ENCODE data around the gene LEUTX. TPM values are rescaled to one million over a fixed set of nuclear protein-coding genes. Genes with fewer than 3 reads are reported as not detected.

Gene LEUTX
- total RNA-seq, 1 donor from 2014 or later = not detected

DNA sequence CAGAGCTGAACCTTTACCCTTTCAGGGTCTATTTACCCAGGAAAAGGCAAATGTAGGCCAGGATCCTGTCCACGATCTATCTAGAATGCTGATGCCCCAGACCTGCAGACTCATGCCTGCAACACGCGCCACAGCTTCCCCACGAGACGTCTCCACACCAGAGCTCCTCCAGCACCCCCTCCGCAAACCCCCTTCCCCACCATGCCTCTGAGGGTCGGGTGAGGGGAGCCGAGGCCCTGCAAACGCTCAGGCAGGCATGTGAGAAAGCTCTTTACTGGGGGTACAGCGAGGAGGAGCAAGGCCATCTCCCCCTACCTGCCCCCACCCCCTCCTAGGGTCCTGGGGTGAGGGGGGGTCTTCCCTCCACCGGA lies 46.4 kb downstream of the LEUTX start:
- Histone ChIP-seq H3K27me3 (no peaks in the 10 kb centered on the region), H3K9me3 (no peaks in the 10 kb centered on the region), H3K4me3 (peak overlapping the region in 1 of 2 donors; percentile 64), H3K36me3 (peaks cover 0 to 43% of the 10 kb centered on the region in 2 donors), H3K4me1 (peaks cover 18% of the 10 kb centered on the region), H3K27ac (peak overlapping the region; percentile 47)
- intact Hi-C loops (cut with DNase I) = no loop called here
- no peak for DNase-seq (ENCODE audit: extremely low spot score in 2 of 2)
- TF ChIP-seq POLR2A (IDR thresholded peaks at IDR 0.05) (no peak), POLR2AphosphoS5 (IDR thresholded peaks at IDR 0.05; ENCODE audit: insufficient read depth in 1 of 2, low read depth in 1 of 2) (no peak)
- TF ChIP-seq, protein P1, sequence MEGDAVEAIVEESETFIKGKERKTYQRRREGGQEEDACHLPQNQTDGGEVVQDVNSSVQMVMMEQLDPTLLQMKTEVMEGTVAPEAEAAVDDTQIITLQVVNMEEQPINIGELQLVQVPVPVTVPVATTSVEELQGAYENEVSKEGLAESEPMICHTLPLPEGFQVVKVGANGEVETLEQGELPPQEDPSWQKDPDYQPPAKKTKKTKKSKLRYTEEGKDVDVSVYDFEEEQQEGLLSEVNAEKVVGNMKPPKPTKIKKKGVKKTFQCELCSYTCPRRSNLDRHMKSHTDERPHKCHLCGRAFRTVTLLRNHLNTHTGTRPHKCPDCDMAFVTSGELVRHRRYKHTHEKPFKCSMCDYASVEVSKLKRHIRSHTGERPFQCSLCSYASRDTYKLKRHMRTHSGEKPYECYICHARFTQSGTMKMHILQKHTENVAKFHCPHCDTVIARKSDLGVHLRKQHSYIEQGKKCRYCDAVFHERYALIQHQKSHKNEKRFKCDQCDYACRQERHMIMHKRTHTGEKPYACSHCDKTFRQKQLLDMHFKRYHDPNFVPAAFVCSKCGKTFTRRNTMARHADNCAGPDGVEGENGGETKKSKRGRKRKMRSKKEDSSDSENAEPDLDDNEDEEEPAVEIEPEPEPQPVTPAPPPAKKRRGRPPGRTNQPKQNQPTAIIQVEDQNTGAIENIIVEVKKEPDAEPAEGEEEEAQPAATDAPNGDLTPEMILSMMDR (IDR thresholded peaks at IDR 0.05) = no peak

DNA sequence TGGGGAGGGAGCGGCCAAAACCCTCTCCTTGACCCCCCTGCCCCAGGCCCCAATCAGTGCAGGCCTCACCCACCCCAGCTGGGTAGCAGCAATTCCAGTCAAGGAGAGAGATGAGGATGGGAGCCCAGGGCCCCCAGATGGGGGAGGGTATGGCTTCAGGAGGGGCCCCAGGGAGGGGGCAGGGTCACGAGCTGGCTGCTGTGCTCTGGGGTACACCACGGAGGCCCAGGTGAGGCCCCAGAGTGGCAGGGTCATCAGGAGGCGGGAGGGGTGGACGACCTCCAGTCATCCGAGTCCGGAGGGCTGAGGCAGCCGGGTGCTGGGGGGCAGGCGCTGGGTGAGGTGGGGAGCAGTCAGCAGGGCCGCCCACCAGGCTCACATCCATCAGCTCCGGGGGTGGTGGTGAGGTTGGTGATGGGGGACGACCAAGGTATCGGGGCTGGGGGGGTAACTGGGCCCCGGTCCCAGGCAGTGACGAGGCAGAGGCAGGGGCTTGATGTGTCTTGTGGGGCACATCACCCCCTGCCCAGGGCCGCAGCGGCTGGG lies 47.0 kb downstream of the LEUTX start:
- no peak overlapping the region for H3K27ac ChIP-seq
- no peak for DNase-seq (ENCODE audit: extremely low spot score in 2 of 2)
- peaks cover 18% of the 10 kb centered on the region for H3K4me1 ChIP-seq
- H3K36me3 ChIP-seq = peaks cover 0 to 48% of the 10 kb centered on the region in 2 donors
- no peak overlapping the region for H3K4me3 ChIP-seq
- intact Hi-C loops (cut with DNase I) = no loop called here
- no peaks in the 10 kb centered on the region for H3K9me3 ChIP-seq
- H3K27me3 ChIP-seq = no peaks in the 10 kb centered on the region
- TF ChIP-seq POLR2A (IDR thresholded peaks at IDR 0.05) (no peak), POLR2AphosphoS5 (IDR thresholded peaks at IDR 0.05; ENCODE audit: insufficient read depth in 1 of 2, low read depth in 1 of 2) (no peak)
- TF ChIP-seq, protein P1 (IDR thresholded peaks at IDR 0.05) = no peak

DNA sequence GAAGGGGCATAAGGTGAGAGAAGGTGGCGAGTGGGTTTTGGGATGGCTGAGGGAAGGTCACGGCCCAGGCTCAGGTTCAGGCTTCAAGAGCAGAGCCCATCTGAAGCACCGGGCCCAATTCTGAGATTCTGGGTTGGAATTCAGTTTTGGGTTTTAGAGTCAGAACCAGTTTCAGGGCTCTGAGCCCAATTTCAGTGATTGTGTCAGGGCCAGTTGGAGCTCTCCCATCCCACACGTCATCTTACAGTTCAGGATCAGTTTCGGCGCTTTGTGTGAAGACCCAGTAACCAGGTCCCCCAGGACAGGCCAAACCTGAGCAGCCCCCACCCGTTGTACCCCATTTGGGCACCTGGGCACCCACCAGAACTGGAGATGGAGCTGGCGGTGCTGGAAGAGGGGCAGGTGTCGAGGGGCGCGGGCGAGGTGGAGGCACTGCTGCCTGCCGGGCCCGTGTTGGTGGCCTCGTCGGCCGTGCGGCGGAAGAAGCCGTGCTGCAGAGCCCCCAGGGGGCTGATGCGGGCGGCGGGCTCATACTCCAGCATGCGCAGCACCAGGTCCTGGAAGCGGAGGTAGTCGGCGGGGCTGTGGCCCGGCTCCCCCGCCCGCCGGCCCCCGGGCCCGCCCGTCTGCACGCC lies 47.8 kb downstream of the LEUTX start:
- H3K27ac ChIP-seq = no peak overlapping the region
- TF ChIP-seq POLR2A (IDR thresholded peaks at IDR 0.05) (no peak), POLR2AphosphoS5 (IDR thresholded peaks at IDR 0.05; ENCODE audit: insufficient read depth in 1 of 2, low read depth in 1 of 2) (no peak)
- TF ChIP-seq, protein P1 (IDR thresholded peaks at IDR 0.05) = no peak
- no peak for DNase-seq (ENCODE audit: extremely low spot score in 2 of 2)
- H3K4me3 ChIP-seq = no peak overlapping the region
- H3K36me3 ChIP-seq = peaks cover 0 to 56% of the 10 kb centered on the region in 2 donors
- peaks cover 22% of the 10 kb centered on the region for H3K4me1 ChIP-seq
- H3K9me3 ChIP-seq = no peaks in the 10 kb centered on the region
- H3K27me3 ChIP-seq = no peaks in the 10 kb centered on the region
- intact Hi-C loops (cut with DNase I) = no loop called here

DNA sequence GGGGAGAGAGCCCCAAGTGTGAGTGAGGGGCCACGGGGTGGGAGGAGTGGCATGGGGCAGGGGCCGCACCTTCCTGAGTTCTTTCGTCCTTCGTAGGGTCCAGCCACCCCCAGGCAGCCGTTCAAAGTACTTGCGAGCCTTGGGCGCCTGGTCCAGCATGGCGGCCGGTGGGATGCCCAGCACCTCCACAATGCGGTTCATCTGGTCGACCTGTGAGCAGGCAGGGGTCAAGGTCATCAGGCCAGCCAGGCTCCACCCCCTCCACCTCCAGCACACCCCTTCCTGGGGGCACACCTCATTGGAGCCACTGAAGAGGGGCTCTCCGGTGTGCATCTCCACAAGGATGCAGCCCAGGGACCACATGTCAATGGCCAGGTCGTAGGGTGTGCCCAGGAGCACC lies 48.6 kb downstream of the LEUTX start:
- no peak for DNase-seq (ENCODE audit: extremely low spot score in 2 of 2)
- no peaks in the 10 kb centered on the region for H3K9me3 ChIP-seq
- no peak overlapping the region for H3K27ac ChIP-seq
- H3K27me3 ChIP-seq = no peaks in the 10 kb centered on the region
- intact Hi-C loops (cut with DNase I) = no loop called here
- peaks cover 0 to 57% of the 10 kb centered on the region in 2 donors for H3K36me3 ChIP-seq
- peaks cover 30% of the 10 kb centered on the region for H3K4me1 ChIP-seq
- TF ChIP-seq POLR2A (IDR thresholded peaks at IDR 0.05) (no peak), POLR2AphosphoS5 (IDR thresholded peaks at IDR 0.05; ENCODE audit: insufficient read depth in 1 of 2, low read depth in 1 of 2) (no peak)
- TF ChIP-seq, protein P1 (IDR thresholded peaks at IDR 0.05) = no peak
- no peak overlapping the region for H3K4me3 ChIP-seq

DNA sequence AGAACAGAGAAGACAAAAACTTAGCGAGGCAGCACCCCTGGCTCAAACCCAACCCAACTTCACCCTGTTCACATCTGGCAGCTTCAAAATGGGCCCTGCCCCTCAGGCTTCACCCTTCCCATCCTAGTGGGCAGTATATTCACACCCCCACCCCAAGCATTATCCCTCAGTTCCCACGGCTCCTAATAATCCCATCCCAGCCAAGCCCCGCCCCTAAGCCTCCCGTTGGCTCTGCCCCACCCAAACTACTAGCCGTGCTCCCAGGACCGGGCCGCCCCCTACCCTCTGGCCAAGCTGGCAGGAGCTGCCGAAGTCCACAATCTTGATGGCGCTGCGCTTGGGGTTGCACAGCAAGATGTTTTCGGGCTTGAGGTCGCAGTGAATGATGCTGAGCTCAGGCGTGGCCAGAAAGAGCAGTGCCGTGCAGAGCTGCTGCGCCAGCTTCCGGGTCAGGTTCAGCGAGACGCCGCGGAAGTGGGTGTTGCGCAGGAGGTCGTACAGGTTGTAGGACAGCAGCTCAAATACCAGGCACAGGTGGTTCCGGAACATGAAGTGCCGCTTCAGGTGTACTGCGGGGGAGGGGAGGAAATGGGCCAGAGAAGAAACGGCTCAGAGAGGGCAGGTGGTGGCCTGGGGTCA lies 49.5 kb downstream of the LEUTX start:
- peaks cover 39% of the 10 kb centered on the region for H3K4me1 ChIP-seq
- TF ChIP-seq POLR2AphosphoS5 (IDR thresholded peaks at IDR 0.05; ENCODE audit: insufficient read depth in 1 of 2, low read depth in 1 of 2) = no peak
- TF ChIP-seq, protein P1 (IDR thresholded peaks at IDR 0.05) = no peak
- no peak for TF ChIP-seq POLR2A (IDR thresholded peaks at IDR 0.05)
- no peak for DNase-seq (ENCODE audit: extremely low spot score in 2 of 2)
- intact Hi-C loops (cut with DNase I) = no loop called here
- H3K36me3 ChIP-seq = peaks cover 0 to 57% of the 10 kb centered on the region in 2 donors
- H3K27me3 ChIP-seq = no peaks in the 10 kb centered on the region
- H3K27ac ChIP-seq = no peak overlapping the region
- H3K4me3 ChIP-seq = no peak overlapping the region
- H3K9me3 ChIP-seq = no peaks in the 10 kb centered on the region
